Measurements from ENCODE around the gene KNL1.
"Not testable (repeated sequence)": the region's sequence is repeated elsewhere in the genome, so short reads cannot be mapped to it uniquely, and the experiment has no call there.

The KNL1 gene

DNA sequence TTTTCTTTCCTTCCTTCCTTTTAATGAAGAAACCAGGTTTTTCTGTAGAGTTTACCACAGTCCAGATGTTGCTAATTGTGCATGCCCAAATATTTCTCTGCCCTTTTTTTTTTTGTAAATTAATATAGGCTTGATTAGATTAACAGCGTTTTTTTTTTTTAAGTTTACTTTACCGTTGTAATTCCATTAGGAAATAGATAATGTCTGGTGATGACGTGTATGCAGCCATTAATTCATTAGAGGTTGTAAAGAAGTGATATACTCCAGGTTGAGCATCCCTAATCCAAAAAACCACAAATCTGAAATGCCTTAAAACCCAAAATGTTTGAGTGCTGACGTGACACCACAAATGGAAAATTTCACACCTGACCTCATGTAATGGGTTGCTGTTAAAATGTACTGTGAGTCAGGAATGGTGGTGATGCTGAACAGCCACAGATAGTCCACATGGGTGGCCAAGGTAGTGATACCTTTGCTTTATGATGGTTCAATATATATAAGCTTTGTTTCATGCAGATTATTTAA, 43.2 kb downstream of the KNL1 start:
- H3K27ac ChIP-seq = no peak overlapping the region
- no peaks in the 10 kb centered on the region for H3K27me3 ChIP-seq
- peaks cover 94% of the 10 kb centered on the region for H3K36me3 ChIP-seq
- no peak overlapping the region for H3K9ac ChIP-seq
- H4K20me1 ChIP-seq = no peaks in the 10 kb centered on the region
- no peaks in the 10 kb centered on the region for H3K4me1 ChIP-seq
- H3K4me3 ChIP-seq = no peak overlapping the region
- H3K9me3 ChIP-seq = no peaks in the 10 kb centered on the region
- H3K4me2 ChIP-seq = no peak overlapping the region
- TF ChIP-seq Cebpa-rat (IDR thresholded peaks at IDR 0.05) = no peak

DNA sequence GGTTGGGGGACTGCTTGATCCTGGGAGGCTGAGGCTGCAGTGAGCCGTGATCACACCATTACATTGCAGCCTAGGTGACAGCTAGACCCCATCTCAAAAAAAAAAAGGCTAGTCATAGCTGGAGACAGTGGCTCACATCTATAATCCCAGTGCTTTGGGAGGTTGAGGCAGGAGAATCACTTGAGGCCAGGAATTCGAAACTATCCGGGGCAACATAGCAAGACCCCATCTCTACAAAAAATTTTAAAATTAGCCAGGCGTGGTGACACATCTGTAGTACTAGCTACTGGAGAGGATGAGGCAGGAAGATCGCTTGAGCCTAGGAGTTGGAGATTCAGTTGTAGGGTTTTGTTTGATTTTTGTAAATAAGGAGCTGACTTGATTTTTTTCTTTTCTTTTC, 45.6 kb downstream of the KNL1 start:
- Histone ChIP-seq H3K36me3 (peaks cover 93% of the 10 kb centered on the region), H4K20me1 (no peaks in the 10 kb centered on the region), H3K27me3 (no peaks in the 10 kb centered on the region), H3K4me1 (no peaks in the 10 kb centered on the region), H3K4me2 (no peak overlapping the region), H3K9me3 (no peaks in the 10 kb centered on the region), H3K9ac (no peak overlapping the region), H3K4me3 (no peak overlapping the region), H3K27ac (no peak overlapping the region)
- no peak for TF ChIP-seq Cebpa-rat (IDR thresholded peaks at IDR 0.05)

DNA sequence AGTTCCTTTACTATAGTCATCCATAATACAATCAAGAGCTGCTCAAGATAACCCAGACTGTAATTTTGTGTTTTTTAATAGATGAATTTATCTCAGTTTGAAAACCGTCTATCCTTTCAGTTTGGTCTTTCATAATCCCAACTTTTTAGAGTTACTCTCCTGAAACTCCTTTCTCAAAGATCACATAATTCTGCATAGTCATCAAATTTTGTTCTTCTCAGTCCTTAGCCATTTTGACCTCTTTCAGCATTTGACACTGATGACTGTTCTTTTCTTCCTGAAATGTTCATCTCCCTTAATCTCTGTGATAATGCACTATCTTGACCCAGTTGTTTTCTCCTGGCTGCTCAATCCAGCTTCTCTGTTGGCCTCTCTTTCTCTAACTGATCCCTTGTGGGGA, 53.5 kb downstream of the KNL1 start:
- no peaks in the 10 kb centered on the region for H3K27me3 ChIP-seq
- H3K9me3 ChIP-seq = no peaks in the 10 kb centered on the region
- no peak overlapping the region for H3K4me3 ChIP-seq
- H3K9ac ChIP-seq = no peak overlapping the region
- no peaks in the 10 kb centered on the region for H3K4me1 ChIP-seq
- no peak overlapping the region for H3K4me2 ChIP-seq
- no peaks in the 10 kb centered on the region for H4K20me1 ChIP-seq
- peaks cover 91% of the 10 kb centered on the region for H3K36me3 ChIP-seq
- H3K27ac ChIP-seq = no peak overlapping the region
- no peak for TF ChIP-seq Cebpa-rat (IDR thresholded peaks at IDR 0.05)

DNA sequence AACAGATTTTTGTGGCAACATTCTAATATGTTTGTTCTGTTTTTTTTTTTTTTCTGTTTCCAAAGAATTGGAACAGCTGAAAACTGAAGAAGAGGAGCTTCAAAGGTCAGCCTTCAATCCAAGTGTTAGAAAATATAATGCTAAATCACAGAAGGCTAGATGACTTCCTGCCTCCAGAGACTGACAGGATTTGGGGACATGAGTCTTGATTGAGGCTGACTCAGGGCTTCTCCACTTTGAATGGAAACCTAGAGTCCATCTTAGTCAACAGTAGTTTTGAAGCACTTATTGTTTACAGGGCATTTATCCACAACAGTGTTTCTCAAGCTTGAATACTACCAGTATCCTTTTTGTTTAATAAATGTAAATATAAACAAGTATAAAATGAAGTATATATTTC, 56.4 kb downstream of the KNL1 start:
- no peak overlapping the region for H3K4me3 ChIP-seq
- H3K27me3 ChIP-seq = no peaks in the 10 kb centered on the region
- H3K4me2 ChIP-seq = no peak overlapping the region
- H3K36me3 ChIP-seq = peaks cover 94% of the 10 kb centered on the region
- TF ChIP-seq Cebpa-rat (IDR thresholded peaks at IDR 0.05) = no peak
- no peak overlapping the region for H3K27ac ChIP-seq
- no peaks in the 10 kb centered on the region for H4K20me1 ChIP-seq
- H3K9me3 ChIP-seq = no peaks in the 10 kb centered on the region
- H3K9ac ChIP-seq = no peak overlapping the region
- no peaks in the 10 kb centered on the region for H3K4me1 ChIP-seq

DNA sequence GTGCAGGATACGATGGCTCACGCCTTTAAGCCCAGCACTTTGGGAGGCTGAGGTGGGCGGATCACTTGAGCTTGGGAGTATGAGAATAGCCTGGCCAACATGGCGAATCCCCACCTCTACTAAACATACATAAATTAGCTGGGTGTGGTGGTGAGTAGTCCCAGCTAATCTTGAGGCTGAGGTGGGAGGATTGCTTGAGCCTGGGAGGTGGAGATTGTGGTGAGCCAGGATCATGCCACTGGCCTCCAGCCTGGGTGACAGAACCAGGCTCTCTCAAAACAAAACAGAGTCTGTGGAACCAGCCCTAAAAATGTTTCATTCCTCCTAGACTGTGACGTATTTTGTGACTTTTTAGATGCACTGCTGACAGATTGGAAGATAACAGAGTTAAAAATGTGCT, 66.6 kb downstream of the KNL1 start:
- Histone ChIP-seq H3K4me1 (no peaks in the 10 kb centered on the region), H3K9ac (no peak overlapping the region), H3K4me3 (no peak overlapping the region), H3K27ac (no peak overlapping the region), H3K4me2 (no peak overlapping the region), H3K27me3 (no peaks in the 10 kb centered on the region), H3K9me3 (no peaks in the 10 kb centered on the region), H4K20me1 (no peaks in the 10 kb centered on the region), H3K36me3 (peaks cover 88% of the 10 kb centered on the region)
- TF ChIP-seq Cebpa-rat (IDR thresholded peaks at IDR 0.05) = no peak

DNA sequence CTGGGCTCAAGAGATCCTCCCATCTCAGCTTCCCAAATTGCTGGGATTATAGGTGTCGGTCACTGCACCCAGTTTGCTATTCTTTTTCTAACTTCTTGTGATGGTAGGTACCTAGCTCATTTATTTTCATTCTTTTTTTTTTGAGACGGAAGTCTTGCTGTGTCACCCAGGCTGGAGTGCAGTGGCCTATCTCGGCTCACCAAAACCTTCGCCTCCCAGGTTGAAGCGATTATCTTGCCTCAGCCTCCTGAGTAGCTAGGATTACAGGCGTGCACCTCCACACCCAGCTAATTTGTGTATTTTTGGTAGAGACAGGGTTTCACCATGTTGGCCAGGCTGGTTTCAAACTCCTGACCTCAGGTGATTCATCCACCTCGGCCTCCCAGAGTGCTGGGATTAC, 70.9 kb downstream of the KNL1 start:
- no peak for TF ChIP-seq Cebpa-rat (IDR thresholded peaks at IDR 0.05)
- no peaks in the 10 kb centered on the region for H3K27me3 ChIP-seq
- no peak overlapping the region for H3K4me2 ChIP-seq
- H3K9me3 ChIP-seq = peaks cover under 1% of the 10 kb centered on the region; the same call in 1 of the 2 replicates
- no peak overlapping the region for H3K9ac ChIP-seq
- H3K4me3 ChIP-seq = no peak overlapping the region
- no peaks in the 10 kb centered on the region for H4K20me1 ChIP-seq
- peaks cover 63% of the 10 kb centered on the region for H3K36me3 ChIP-seq
- no peaks in the 10 kb centered on the region for H3K4me1 ChIP-seq
- H3K27ac ChIP-seq = no peak overlapping the region

DNA sequence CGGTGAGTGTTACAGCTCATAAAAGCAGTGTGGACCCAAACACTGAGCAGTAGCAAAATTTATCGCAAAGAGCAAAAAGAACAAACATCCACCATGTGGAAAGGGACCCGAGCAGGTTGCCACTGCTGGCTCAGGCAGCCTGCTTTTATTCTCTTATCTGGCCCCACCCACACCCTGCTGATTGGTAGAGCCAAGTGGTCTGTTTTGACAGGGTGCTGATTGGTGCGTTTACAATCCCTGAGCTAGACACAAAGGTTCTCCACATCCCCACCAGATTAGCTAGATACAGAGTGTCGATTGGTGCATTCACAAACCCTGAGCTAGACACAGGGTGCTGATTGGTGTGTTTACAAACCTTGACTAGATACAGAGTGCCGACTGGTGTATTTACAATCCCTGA, 82.2 kb downstream of the KNL1 start:
- not testable (repeated sequence) for H4K20me1 ChIP-seq, H3K27ac ChIP-seq, H3K9ac ChIP-seq, H3K9me3 ChIP-seq, H3K4me2 ChIP-seq, H3K36me3 ChIP-seq, H3K27me3 ChIP-seq, H3K4me3 ChIP-seq
- H3K4me1 ChIP-seq = peaks cover 13% of the 10 kb centered on the region

DNA sequence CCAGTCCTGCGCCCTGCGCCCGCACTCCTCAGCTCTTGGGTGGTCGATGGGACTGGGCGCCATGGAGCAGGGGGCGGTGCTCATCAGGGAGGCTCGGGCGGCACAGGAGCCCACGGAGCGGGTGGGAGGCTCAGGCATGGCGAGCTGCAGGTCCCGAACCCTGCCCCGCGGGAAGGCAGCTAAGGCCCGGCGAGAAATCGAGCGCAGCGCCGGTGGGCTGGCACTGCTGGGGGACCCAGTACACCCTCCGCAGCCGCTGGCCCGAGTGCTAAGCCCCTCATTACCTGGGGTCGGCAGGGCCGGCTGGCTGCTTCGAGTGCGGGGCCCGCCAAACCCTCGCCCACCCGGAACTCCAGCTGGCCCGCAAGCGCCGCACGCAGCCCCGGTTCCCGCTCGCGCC, 82.9 kb downstream of the KNL1 start:
- not testable (repeated sequence) for H3K4me3 ChIP-seq, H3K27me3 ChIP-seq, H3K4me2 ChIP-seq, H3K27ac ChIP-seq, H3K36me3 ChIP-seq, H3K9me3 ChIP-seq, H4K20me1 ChIP-seq, H3K9ac ChIP-seq
- peaks cover 13% of the 10 kb centered on the region for H3K4me1 ChIP-seq

DNA sequence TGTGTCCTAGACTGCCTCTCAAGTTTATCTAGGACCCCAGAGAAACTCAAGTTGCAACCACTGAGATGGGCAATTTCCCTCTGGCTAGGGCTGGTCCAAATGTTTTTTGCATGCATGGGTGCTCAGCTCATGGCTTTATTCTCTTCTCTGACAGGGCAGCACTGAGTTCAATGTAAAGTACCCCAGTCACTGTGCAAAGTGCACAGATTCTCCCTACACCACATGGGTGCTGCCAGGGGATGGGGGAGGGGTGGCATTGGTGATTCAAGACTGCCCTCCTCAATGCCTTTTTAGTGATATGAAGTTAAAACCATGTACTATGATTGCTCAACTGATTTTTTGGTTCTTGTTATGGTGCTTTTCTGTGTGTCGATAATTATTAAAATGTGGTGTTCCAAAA, 86.1 kb downstream of the KNL1 start:
- no peaks in the 10 kb centered on the region for H4K20me1 ChIP-seq
- no peak overlapping the region for H3K9ac ChIP-seq
- no peak overlapping the region for H3K4me2 ChIP-seq
- H3K27me3 ChIP-seq = no peaks in the 10 kb centered on the region
- TF ChIP-seq Cebpa-rat (IDR thresholded peaks at IDR 0.05) = no peak
- H3K27ac ChIP-seq = no peak overlapping the region
- peaks cover 6% of the 10 kb centered on the region; the same call in 1 of the 2 replicates for H3K36me3 ChIP-seq
- no peaks in the 10 kb centered on the region for H3K9me3 ChIP-seq
- H3K4me3 ChIP-seq = no peak overlapping the region
- peaks cover 13% of the 10 kb centered on the region for H3K4me1 ChIP-seq

DNA sequence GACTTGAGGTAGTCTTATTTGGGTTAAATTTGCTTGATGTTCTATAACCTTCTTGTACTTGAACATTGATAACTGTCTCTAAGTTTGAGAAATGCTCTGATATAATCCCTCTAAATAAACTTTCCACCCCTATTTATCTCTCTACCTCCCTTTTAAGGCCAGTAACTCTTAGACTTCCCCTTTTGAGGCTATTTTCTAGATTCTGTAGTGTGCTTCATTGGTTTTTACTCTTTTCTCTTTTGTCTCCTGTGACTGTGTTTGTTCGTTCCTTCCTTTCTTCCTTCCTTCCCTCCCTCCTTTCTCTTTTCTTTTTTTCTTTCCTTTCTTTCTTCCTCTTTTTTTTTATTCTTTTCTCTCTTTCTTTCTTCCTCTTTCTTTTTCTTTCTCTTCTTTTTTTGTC, 86.9 kb downstream of the KNL1 start:
- not testable (repeated sequence) for H3K9me3 ChIP-seq, H3K9ac ChIP-seq, H3K27me3 ChIP-seq, H4K20me1 ChIP-seq, H3K4me3 ChIP-seq
- peaks cover 13% of the 10 kb centered on the region; the same call in 1 of the 2 replicates for H3K36me3 ChIP-seq
- H3K27ac ChIP-seq = 0 out of 2 replicates have a peak overlapping the region, but pooled peaks have one; percentile 41
- peaks cover 13% of the 10 kb centered on the region for H3K4me1 ChIP-seq
- peak overlapping the region; percentile 42; the same call in 1 of the 2 replicates for H3K4me2 ChIP-seq

DNA sequence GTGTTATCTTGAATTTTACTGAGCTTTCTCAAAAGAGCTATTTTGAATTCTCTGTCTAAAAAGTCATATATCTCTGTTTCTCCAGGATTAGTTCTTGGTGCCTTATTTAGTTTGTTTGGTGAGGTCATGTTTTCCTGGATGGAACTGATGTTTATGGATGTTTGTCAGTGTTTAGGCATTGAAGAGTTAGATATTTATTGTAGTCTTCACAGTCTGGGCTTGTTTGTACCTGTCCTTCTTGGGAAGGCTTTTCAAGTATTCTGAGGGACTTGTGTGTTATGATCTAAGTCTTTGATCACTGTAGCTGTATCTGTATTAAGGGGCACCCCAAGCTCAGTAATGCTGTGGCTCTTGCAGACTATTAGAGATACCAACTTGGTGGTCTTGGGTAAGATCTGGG, 90.3 kb downstream of the KNL1 start:
- no peak overlapping the region for H3K4me3 ChIP-seq

More for the DNA sequence above, 90.3 kb downstream of the KNL1 start:
- no peaks in the 10 kb centered on the region for H3K27me3 ChIP-seq
- TF ChIP-seq Cebpa-rat (IDR thresholded peaks at IDR 0.05) = no peak
- no peak overlapping the region for H3K4me2 ChIP-seq
- peaks cover 13% of the 10 kb centered on the region; the same call in 1 of the 2 replicates for H3K36me3 ChIP-seq
- no peaks in the 10 kb centered on the region for H3K9me3 ChIP-seq
- H4K20me1 ChIP-seq = no peaks in the 10 kb centered on the region
- no peak overlapping the region for H3K9ac ChIP-seq
- no peak overlapping the region for H3K27ac ChIP-seq
- peaks cover 13% of the 10 kb centered on the region for H3K4me1 ChIP-seq

All from BLaER1 (cell line).